ENCODE measurements around the gene IL1R1. TPM values are rescaled to one million over a fixed set of nuclear protein-coding genes. Genes with fewer than 3 reads are reported as not detected.

IL1R1 gene
- total and polyA plus RNA-seq, 10 of the 15 experiments (the other 5 are each of a cell fraction or from before 2014, with no cell fraction given) = 0.17 to 13.2 (median 0.53) TPM

DNA sequence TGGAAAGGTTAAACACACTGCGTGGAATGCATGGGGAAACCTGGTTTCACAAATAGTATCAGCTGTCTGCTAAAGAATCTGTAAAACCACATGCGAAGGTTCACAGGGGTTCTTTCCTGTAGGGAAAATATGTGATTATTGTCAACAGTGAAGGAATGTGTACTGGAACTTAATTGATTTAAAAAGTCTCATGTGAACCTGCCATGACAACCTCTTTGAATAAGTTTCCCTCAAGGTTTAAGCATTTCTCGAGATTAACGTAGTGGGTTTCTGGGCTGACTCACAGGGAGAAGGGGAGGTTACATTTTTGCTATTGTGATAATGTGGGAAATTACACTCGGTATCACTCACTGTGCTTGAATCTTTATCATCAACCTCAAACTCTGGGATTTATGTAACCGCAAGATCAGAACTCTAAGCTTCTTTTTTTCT, 28.2 kb upstream of the IL1R1 start (continued):
- TF ChIP-seq CBX3 (IDR thresholded peaks at IDR 0.05; ENCODE audit: borderline replicate concordance, low read depth) (no peak), MTA3 (IDR thresholded peaks at IDR 0.05; ENCODE audit: borderline replicate concordance, low read length) (no peak), TBL1XR1 (IDR thresholded peaks at IDR 0.05; ENCODE audit: low read depth, low read length) (no peak), BCL11A (IDR thresholded peaks at IDR 0.05; ENCODE audit: low read depth, low read length) (0 out of 2 replicates have a peak, but pooled peaks have one; percentile 15), SMARCA5 (IDR thresholded peaks at IDR 0.05) (no peak), BACH1 (IDR thresholded peaks at IDR 0.05; ENCODE audit: borderline replicate concordance) (no peak; the same call in 1 of the 2 replicates), IKZF1 (conservative IDR thresholded peaks at IDR 0.05) (peak; percentile 58; the same call in 1 of the 2 replicates)
- TF ChIP-seq, protein P1, sequence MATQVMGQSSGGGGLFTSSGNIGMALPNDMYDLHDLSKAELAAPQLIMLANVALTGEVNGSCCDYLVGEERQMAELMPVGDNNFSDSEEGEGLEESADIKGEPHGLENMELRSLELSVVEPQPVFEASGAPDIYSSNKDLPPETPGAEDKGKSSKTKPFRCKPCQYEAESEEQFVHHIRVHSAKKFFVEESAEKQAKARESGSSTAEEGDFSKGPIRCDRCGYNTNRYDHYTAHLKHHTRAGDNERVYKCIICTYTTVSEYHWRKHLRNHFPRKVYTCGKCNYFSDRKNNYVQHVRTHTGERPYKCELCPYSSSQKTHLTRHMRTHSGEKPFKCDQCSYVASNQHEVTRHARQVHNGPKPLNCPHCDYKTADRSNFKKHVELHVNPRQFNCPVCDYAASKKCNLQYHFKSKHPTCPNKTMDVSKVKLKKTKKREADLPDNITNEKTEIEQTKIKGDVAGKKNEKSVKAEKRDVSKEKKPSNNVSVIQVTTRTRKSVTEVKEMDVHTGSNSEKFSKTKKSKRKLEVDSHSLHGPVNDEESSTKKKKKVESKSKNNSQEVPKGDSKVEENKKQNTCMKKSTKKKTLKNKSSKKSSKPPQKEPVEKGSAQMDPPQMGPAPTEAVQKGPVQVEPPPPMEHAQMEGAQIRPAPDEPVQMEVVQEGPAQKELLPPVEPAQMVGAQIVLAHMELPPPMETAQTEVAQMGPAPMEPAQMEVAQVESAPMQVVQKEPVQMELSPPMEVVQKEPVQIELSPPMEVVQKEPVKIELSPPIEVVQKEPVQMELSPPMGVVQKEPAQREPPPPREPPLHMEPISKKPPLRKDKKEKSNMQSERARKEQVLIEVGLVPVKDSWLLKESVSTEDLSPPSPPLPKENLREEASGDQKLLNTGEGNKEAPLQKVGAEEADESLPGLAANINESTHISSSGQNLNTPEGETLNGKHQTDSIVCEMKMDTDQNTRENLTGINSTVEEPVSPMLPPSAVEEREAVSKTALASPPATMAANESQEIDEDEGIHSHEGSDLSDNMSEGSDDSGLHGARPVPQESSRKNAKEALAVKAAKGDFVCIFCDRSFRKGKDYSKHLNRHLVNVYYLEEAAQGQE (IDR thresholded peaks at IDR 0.05; ENCODE audit: low read depth, low read length) = no peak
- TF ChIP-seq, protein P2, sequence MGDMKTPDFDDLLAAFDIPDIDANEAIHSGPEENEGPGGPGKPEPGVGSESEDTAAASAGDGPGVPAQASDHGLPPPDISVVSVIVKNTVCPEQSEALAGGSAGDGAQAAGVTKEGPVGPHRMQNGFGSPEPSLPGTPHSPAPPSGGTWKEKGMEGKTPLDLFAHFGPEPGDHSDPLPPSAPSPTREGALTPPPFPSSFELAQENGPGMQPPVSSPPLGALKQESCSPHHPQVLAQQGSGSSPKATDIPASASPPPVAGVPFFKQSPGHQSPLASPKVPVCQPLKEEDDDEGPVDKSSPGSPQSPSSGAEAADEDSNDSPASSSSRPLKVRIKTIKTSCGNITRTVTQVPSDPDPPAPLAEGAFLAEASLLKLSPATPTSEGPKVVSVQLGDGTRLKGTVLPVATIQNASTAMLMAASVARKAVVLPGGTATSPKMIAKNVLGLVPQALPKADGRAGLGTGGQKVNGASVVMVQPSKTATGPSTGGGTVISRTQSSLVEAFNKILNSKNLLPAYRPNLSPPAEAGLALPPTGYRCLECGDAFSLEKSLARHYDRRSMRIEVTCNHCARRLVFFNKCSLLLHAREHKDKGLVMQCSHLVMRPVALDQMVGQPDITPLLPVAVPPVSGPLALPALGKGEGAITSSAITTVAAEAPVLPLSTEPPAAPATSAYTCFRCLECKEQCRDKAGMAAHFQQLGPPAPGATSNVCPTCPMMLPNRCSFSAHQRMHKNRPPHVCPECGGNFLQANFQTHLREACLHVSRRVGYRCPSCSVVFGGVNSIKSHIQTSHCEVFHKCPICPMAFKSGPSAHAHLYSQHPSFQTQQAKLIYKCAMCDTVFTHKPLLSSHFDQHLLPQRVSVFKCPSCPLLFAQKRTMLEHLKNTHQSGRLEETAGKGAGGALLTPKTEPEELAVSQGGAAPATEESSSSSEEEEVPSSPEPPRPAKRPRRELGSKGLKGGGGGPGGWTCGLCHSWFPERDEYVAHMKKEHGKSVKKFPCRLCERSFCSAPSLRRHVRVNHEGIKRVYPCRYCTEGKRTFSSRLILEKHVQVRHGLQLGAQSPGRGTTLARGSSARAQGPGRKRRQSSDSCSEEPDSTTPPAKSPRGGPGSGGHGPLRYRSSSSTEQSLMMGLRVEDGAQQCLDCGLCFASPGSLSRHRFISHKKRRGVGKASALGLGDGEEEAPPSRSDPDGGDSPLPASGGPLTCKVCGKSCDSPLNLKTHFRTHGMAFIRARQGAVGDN (IDR thresholded peaks at IDR 0.05) = peak; percentile 26; the same call in 1 of the 2 replicates
- TF ChIP-seq, protein P3, sequence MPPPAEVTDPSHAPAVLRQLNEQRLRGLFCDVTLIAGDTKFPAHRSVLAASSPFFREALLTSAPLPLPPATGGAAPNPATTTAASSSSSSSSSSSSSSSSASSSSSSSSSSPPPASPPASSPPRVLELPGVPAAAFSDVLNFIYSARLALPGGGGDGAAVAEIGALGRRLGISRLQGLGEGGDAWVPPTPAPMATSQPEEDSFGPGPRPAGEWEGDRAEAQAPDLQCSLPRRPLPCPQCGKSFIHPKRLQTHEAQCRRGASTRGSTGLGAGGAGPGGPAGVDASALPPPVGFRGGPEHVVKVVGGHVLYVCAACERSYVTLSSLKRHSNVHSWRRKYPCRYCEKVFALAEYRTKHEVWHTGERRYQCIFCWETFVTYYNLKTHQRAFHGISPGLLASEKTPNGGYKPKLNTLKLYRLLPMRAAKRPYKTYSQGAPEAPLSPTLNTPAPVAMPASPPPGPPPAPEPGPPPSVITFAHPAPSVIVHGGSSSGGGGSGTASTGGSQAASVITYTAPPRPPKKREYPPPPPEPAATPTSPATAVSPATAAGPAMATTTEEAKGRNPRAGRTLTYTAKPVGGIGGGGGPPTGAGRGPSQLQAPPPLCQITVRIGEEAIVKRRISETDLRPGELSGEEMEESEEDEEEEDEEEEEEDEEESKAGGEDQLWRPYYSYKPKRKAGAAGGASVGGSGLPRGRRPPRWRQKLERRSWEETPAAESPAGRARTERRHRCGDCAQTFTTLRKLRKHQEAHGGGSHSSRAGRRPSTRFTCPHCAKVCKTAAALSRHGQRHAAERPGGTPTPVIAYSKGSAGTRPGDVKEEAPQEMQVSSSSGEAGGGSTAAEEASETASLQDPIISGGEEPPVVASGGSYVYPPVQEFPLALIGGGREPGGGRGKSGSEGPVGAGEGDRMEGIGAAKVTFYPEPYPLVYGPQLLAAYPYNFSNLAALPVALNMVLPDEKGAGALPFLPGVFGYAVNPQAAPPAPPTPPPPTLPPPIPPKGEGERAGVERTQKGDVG (CRISPR knock-in tag; IDR thresholded peaks at IDR 0.05) = no peak
- TF ChIP-seq, protein P4, sequence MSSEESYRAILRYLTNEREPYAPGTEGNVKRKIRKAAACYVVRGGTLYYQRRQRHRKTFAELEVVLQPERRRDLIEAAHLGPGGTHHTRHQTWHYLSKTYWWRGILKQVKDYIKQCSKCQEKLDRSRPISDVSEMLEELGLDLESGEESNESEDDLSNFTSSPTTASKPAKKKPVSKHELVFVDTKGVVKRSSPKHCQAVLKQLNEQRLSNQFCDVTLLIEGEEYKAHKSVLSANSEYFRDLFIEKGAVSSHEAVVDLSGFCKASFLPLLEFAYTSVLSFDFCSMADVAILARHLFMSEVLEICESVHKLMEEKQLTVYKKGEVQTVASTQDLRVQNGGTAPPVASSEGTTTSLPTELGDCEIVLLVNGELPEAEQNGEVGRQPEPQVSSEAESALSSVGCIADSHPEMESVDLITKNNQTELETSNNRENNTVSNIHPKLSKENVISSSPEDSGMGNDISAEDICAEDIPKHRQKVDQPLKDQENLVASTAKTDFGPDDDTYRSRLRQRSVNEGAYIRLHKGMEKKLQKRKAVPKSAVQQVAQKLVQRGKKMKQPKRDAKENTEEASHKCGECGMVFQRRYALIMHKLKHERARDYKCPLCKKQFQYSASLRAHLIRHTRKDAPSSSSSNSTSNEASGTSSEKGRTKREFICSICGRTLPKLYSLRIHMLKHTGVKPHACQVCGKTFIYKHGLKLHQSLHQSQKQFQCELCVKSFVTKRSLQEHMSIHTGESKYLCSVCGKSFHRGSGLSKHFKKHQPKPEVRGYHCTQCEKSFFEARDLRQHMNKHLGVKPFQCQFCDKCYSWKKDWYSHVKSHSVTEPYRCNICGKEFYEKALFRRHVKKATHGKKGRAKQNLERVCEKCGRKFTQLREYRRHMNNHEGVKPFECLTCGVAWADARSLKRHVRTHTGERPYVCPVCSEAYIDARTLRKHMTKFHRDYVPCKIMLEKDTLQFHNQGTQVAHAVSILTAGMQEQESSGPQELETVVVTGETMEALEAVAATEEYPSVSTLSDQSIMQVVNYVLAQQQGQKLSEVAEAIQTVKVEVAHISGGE (CRISPR knock-in tag; IDR thresholded peaks at IDR 0.05) = no peak
- TF ChIP-seq, protein P5, sequence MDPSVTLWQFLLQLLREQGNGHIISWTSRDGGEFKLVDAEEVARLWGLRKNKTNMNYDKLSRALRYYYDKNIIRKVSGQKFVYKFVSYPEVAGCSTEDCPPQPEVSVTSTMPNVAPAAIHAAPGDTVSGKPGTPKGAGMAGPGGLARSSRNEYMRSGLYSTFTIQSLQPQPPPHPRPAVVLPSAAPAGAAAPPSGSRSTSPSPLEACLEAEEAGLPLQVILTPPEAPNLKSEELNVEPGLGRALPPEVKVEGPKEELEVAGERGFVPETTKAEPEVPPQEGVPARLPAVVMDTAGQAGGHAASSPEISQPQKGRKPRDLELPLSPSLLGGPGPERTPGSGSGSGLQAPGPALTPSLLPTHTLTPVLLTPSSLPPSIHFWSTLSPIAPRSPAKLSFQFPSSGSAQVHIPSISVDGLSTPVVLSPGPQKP (IDR thresholded peaks at IDR 0.05; ENCODE audit: low read depth, low read length) = no peak
